Nucleus accumbens (tissue), 56 donors: ENCODE data around the gene PPP6R2.
A peak's percentile ranks its signal among the peaks of the same experiment; 100 is the strongest.

ENCODE experiments used
- DNase-seq, 56 donors: peaks; one replicate each; lab custom pipeline; 2025; lab: John Stamatoyannopoulos, UW

The PPP6R2 gene, protein sequence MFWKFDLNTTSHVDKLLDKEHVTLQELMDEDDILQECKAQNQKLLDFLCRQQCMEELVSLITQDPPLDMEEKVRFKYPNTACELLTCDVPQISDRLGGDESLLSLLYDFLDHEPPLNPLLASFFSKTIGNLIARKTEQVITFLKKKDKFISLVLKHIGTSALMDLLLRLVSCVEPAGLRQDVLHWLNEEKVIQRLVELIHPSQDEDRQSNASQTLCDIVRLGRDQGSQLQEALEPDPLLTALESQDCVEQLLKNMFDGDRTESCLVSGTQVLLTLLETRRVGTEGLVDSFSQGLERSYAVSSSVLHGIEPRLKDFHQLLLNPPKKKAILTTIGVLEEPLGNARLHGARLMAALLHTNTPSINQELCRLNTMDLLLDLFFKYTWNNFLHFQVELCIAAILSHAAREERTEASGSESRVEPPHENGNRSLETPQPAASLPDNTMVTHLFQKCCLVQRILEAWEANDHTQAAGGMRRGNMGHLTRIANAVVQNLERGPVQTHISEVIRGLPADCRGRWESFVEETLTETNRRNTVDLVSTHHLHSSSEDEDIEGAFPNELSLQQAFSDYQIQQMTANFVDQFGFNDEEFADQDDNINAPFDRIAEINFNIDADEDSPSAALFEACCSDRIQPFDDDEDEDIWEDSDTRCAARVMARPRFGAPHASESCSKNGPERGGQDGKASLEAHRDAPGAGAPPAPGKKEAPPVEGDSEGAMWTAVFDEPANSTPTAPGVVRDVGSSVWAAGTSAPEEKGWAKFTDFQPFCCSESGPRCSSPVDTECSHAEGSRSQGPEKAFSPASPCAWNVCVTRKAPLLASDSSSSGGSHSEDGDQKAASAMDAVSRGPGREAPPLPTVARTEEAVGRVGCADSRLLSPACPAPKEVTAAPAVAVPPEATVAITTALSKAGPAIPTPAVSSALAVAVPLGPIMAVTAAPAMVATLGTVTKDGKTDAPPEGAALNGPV

DNA sequence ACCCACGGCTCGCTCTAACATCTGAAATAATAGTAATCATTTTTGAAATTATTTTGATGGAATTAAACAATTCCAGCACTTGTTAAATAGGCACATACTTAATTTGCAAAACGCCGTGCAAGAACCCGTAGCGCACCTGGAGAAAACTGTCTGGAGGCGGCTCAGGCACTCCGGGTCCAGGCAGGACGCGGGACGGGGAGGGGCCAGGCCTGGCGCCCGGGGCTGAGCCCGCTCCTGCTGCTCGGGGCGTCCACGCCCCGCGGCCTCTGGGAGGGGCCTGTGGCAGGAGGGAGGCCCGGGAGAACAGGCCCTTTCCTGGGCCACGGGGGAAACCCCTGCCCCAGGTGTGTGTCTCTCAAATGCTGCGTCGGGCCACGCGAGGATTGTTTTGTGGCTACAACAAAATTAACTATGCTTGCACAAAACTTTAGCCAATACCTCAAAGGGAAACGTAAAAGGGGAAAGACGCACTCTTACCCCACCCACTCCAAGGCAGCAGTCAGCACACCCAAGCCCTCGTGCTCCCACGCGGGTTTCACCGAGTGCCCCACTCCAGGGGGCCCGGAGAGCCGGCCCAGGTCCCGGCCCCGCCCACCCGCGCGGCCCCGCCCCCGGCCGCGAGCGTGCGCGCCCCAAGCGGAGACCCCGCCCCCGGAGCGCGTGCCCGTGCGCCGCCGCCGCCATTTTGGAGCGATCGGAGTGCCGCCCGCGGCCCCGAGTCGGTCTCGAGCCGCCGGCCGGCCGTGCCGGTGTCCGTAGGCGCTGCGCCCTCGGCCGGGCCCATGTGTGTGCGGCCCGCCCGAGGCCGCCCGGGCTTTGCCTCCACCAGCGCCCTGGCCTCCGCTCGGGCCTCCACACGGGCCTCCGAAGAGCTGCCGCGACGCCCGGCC is at the start of gene PPP6R2:
TSS of gene PPP6R2 (plus strand) at position 677 of the 890 bp plus-strand sequence. CDS start 50,582 bp downstream, outside the sequence.
- DNase-seq, result peak in 52 of 56 donors; percentile 22 to 90 (median 68)

DNA sequence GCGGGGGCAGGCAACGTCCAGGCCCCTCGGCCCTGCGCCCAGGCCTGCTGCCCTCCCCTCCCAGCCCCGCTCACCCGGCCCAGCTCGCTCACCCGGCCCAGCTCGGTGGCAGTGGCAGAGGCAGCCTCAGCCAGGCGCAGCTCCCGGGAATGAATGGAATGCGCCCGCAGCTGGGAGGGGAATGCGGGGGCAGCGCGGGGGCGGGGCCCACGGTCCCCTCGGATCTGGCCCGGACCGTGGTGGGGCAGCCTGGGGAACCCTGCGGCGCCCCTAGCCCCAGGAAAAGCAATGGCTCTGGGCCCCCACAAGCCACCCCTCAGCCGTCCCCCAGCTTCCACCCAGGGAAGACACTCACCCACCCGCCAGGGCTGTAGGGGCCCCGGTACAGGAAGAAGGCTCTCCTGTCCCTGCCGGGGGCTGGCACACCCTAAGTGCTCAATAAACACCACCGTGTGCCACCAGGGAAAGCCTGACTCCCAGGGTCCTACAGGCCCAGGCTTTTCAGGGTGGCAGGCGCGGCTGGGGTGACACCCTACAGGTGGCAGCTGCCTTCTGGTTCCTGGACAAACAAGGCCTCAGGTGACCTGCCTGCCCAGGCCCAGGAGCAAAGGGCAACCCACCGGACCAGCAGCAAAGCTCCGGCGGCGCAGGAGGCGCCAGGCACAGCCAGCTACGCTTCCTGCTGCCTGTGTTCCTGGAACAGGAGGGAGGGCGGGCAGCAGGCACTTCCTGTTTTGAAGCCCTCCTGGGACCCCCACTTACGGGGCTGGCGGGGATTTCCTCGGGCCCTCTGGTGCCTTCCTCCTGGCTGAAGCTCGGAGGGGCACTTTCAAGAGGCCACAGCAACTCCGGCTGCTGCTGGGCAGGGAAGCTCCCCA is 49.4 kb upstream of the PPP6R2 start:
- DNase-seq, result peak in 16 of 56 donors; percentile 16 to 72 (median 32)

DNA sequence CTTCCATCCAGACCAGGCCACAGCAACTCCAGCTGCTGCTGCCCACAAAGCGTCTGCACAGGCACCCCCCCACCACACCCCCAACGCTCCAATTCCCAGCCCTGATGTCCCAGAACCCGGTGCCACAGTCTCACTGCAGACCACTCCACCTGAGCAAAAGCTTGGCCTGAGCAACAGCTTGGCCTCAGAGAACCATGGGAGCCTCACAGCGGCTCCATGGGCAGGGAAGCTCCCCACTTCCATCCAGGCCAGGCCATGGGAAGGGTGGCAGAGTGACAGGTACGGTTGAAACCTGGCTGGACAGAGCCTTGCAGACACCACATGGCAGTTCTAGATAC is 48.8 kb upstream of the PPP6R2 start:
- no peak for DNase-seq

DNA sequence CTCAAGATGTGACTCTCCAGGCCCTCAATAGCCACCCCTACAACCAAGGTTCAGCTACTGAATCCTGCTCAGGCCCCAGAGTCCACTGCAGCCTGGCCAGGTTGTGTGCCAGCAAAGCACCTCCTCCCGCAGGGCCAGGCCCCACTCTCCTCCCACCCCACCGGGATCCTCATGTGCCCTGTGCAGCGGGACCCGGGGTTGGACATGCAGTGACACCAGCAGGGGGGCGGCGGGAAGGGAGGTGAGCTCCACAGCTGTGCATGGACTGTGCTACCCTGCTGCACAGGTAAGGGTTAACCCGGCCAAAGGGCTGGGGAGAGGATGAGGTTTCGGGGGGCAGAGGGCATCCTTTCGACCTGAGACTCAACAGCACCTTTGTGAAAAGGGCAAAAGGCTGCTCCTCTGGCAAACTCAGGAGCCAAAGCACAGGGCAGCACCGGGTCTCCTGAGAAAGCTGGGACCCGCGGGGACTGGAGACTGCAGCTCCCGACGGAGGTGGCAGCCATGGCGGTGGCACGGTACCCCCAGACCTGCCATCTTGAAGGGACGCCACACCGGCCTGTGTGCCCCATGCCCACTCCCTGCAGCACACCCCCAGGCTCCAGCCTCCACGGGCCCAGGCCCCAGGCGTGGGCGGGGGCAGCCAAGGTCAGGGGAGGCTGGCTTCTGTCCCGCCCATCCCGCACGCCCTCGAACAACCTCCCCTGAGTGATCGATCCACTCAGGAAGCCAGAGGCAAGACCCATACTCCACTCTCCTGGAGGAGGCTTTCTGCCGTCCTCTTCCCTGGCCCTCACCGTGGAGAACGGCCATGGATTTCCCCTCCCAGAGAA is 46.3 kb upstream of the PPP6R2 start:
- no peak for DNase-seq

DNA sequence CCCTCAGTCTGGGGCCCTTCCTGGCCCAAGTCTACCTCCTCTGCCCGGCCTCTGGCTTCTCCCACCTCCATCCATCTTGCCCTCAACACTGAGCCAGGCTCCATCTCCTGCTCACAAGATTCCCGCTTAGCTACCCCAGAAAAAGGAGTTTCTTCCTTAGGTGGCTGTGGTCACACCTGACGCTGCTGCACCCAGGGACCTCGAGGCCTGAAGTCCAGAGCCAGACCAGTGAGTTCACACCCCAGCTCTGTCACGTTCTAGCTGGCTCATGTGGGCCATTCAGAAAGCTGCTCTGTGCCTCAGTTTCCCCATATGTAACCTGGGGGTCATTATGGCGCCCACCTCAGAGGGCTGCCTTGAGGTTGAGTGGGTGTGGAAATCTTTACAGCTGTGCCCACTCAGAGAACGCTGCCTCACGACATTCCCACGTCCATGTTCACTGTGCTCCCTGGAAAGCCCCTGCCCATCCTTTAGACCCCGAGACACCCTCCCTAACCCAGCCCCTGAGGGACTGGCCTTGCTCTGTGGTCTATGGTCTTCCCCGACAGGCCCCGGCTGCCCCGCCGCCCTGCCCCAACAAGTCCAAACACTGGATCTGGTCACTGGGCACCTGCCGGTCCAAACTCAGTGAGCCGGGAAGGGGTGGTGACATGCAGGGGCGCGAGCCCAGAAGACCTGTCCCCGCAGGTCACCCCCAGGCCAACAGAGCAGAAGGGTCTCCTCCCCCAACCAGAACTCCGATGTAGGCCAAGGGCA is 45.4 kb upstream of the PPP6R2 start:
- DNase-seq, result no peak

DNA sequence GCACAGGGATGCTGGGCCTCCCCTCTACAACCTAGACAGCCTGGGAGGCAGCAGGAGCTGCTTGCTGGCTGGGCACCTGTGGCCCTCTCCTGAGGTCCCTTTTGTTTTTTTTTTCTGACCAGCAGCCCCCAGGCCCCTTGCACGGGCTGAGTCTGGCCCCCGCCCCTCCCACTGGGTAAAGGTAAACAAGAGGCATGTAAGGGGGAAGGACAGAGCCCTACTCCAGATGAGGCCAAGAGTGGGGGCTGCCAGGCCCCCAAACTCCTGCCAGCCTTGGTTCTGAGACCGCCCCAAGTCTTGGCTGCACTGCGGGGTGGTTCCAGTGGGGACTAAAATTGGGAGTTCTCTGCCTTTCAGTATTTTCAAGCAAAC is 44.9 kb upstream of the PPP6R2 start:
- no peak for DNase-seq

DNA sequence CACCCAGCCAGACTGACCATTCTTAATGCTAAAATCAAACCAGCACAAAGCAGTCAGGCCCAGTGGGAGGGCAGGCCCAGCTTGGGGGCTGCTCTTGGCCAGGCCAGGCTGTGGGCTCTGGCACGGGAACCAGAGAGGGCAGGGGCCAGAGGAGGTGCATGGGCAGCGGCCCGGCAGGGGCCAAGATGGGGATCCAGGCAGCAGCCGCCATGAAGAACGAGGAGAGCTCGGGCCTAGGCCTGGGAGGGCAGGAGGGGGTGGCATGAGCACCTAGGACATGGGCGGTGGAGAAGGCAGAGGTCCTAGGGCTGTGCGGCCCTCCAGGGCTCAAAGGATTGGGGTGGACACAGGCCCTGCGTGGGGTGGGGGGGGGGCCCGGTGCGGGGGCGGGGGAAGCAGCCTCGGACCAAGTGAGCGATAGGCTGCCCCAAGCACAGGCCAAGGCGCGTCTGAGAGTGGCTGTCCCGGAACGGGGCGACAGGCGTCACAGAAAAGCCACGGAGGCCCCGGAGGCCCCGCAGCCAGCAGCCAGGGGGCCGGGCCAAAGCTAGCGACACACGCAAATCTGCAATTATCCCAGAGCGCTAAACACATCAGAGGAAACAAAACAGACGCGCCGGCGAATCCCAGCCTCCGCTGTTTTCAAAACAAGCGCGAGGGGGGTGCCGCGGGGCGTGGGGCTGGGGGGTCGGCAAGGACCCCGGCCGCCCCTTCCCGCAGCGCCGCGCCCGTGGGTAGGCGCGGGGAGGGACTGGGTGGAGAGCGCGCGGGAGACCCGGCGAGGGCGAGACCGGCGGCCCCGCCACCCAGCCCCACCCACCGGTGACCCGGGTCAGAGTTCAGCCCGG is 44.0 kb upstream of the PPP6R2 start:
- peak in 7 of 56 donors; percentile 20 to 32 (median 26) for DNase-seq

DNA sequence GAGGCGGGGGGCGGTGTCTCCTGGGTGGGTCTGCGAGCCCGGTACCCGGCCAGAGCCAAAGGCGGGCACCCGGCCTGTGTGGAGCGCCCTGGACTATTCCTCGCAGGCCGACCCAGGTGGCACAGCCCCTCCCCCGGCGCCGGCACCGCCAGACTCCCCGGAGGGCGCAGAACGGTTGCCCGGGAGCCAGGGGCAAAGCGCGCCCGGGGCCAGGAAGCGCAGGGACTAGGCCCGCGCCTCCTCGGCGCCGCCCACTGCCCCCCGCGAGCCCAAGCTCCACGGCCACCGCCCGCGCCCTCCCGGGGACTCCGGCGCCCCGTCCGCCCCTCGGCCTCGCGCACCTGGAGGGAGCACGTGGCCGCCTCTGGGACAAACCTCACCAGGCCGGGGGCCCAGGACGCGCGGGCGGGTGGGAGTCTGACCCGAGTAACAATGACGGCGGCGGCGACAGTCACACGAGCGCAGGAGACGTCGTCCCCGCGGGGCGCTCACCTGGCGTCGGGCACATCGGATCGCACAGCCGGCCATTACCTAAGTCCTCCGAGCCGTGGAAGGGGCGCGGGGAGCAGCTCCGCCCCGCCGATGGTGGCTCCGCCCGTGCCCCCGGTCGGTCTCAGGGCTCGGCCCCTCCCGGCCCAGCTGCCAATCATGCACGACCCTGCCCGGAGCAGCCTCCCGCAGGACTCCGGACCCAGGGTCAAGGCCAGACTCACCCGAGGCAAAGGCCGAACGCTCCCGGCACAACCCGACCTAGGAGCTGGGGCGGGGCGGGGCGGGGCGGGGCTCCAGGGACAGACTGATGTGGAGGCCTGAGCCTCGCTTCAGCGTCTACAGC is 43.1 kb upstream of the PPP6R2 start:
- DNase-seq, result peak in 2 of 56 donors; percentile 9 to 44

DNA sequence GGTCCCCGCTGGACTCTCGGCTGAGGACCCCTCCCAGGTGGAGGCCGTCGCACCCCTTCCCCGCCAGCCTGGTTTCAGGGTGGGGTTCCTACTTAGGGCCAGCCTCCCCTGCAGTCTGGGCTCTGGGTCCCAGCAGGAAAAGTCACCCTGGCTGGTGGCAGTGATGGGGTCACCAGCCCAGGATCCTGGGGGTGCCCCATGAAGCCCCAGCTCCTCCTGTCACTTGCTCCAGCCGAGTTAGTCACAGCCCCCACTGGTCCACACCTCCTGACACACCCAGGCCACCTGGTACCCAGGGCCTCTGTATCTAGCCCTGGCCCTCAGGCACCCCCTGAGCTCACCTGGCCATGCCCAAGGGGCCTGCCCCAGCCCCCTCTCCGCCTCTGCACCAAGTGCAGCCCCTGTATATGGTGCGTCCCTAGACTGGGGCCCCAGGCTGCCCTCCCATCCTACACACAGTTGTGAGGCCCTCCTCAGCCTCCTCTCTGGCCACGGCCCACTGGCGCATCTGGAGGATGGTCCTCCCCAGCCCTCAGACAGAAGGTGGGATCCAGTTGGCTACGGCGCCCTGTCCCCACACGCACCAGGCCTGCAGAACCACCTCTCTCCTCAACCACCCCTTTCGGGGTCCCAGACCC is 42.4 kb upstream of the PPP6R2 start:
- no peak for DNase-seq

DNA sequence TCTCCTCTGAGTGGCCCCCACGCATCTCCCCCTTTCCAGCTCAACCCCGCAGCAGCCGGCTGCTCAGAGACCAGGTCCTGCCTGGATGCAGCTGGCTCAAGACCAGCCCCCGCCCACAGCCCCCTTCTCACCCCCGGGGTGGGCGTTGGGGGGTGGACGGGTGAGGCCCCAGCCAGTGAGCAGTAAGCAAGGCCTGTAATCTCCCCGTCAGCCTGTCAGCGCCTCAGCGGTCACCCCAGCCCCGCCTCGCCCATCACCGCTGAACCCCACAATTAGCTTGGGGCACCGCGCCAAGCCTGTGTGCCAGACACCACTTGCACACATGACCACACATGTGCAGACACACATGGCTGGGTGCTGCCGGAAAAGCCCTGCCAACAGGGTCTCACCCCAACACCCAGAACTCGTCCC is 41.5 kb upstream of the PPP6R2 start:
- peak in 1 of 56 donors; percentile 48 for DNase-seq

DNA sequence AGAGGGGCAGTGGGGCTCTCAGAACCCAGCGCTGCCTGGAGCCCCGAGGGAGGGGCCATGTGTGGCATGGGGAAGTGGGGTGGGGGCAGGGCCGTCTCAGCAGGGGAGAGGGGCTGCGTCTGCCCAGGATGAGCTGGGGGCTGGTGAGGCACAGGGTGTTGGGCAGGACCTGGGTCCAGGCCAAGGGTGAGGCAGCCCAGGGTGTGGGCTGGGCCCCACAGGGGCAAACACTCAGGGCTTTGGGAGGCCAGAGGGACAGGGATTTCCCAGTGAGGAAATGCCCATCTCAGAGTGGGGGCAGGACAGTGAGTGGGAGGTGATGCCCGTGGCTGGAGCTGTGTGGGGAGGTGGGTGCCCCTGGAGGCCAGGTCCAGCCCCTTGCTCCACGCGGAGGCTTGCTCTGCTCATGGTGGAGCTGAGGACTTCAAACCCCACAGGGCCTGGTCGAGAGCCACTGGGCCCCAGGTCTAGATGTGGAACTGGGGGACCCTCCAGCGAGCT is 41.0 kb upstream of the PPP6R2 start:
- peak in 1 of 56 donors; percentile 44 for DNase-seq

DNA sequence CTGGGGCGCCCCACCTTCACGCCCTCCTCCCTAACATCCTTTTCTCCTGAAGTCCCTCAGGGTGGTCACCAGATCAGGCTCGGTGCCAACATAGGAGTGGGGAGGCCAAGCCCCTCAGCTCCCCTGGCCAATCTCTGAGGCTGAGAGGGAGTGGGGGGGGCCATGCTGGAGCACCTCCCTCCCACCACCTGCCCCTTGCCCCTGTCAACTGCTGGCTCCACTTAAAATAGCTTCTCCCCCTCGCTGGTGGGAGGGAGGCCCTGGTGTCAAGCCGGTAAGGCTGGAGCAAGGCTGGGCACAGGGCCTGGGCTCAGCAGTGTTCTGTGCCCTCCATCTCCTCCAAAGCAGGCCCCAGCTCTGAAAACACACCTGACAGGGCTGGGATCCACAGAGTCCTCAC is 40.6 kb upstream of the PPP6R2 start:
- DNase-seq, result no peak

DNA sequence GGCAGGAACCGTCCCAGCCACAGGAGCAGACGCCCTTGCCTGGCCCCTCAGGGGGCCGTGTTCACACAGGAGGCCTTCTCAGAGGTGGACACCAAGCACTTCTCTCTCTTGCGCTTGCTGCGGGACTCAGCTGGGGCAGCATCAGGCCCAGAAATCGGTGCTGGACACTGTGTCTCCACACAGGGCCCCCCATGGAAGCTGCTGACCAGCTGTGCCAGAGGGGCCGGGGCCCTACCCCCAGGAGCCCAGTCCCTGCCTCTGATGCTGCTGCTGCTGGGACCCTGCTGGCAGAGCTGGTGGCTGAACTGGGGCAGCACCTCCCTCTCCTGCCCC is 39.6 kb upstream of the PPP6R2 start:
- DNase-seq, result peak in 14 of 56 donors; percentile 9 to 63 (median 34)

DNA sequence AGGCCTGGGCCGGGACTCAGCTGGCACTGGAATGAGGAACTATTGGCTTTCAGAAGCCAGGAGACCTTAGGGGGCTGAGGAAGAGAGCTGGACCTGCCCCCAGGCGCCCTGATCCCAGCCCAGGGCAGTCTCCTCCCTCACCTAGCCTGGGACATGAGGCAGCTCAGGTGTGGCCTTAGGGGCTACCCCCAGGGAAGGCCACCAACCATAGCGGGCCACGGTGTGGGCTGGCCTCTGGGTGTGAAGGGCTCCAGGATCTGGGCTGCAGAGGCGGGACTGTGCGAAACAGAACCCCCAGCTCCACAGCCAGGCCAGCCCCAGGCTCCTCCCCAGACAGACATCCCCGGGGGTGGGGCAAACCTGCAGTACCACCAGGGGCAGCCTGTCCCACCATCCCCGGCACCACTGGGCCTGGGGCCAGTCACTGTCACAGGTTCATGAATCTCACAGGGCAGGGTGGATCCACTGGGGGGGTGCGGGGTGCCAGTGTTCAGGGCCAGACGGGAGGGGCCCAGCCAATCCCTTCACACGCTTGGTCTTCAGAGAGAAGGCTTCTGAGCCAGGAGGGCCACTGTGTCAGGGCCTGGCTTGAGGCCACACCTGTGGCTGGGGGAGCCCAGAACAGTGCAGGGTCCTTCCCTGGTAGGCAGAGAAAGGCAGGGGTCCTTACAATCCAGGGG is 39.1 kb upstream of the PPP6R2 start:
- peak in 20 of 56 donors; percentile 25 to 61 (median 42) for DNase-seq
